IPS-15b (cell line): ENCODE results near the gene SLCO3A1.

Source experiments
- H3K27me3 ChIP-seq: one replicate; pipeline ENCODE4 v1.6.1; 2013; ENCODE audit warnings: low read length; ENCODE audit not compliant: control insufficient read depth, insufficient read depth
- H3K36me3 ChIP-seq: one replicate; pipeline ENCODE4 v1.6.1; 2013; ENCODE audit warnings: low read length; ENCODE audit not compliant: control insufficient read depth, insufficient read depth
- H3K4me1 ChIP-seq: one replicate; pipeline ENCODE4 v1.6.1; 2013; ENCODE audit warnings: mild to moderate bottlenecking, low read length; ENCODE audit not compliant: control insufficient read depth, insufficient read depth
- H3K4me3 ChIP-seq: one replicate; pipeline ENCODE4 v1.5.1; 2013; ENCODE audit warnings: low read depth, low read length
- H3K9ac ChIP-seq: one replicate; pipeline ENCODE4 v1.6.1; 2013; ENCODE audit warnings: low read depth, mild to moderate bottlenecking, low read length
- H3K9me3 ChIP-seq: one replicate; pipeline ENCODE4 v1.6.1; 2013; ENCODE audit warnings: mild to moderate bottlenecking, low read length; ENCODE audit not compliant: control insufficient read depth, insufficient read depth

Gene SLCO3A1

GRCh38 chr15:91853511-91853947 is at the start of gene SLCO3A1:
Gene SLCO3A1, plus strand, starts transcription at chr15:91853708.
- Histone ChIP-seq H3K27me3 (peaks cover 16% of the 10 kb centered on the region), H3K36me3 (no peaks in the 10 kb centered on the region), H3K4me3 (peak within 1 kb of the TSS; percentile 62), H3K9me3 (no peaks in the 10 kb centered on the region), H3K9ac (peak within 1 kb of the TSS; percentile 47), H3K4me1 (peaks cover 9% of the 10 kb centered on the region)

DNA sequence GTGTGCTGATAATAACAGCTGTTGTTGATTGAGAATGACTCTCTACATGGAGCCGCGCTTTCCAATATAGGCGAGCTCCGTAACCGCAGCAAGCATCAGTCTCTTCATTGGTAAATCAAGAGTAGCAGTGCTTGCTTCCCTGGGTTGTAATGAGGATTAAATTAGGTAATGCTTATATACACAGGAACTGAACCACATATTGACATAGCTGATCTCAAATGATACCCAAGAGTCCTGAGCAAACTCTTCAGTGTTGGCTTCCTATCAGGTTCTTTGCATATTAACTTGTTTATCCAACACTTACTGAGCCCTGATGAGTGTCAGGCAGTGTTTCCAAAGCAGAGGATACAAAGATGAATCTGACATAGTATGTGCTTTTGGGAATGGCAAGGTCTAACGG is 46.4 kb upstream of the SLCO3A1 start:
- Histone ChIP-seq H3K36me3 (no peaks in the 10 kb centered on the region), H3K9ac (no peak overlapping the region), H3K9me3 (no peaks in the 10 kb centered on the region), H3K4me3 (no peak overlapping the region), H3K4me1 (no peaks in the 10 kb centered on the region), H3K27me3 (no peaks in the 10 kb centered on the region)

DNA sequence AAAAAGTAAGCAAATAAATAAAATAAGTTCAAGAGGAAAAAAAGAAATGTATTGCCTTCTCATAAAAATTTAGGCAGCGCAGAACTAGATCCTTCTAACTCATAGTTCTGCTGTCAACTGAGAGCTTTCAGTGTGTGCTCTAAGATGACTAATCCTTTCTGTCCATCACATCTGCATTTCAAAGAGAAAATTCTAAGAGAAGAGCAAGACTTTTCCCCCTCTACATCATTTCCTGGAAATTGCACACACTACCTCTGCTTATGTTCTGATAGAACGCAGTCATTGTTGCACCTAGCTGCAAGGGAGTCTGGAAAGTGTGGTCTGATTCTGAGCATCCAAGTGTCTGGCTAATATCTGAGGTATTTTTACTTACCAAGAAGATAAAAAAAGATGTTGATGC is 39.6 kb upstream of the SLCO3A1 start:
- Histone ChIP-seq H3K4me1 (no peaks in the 10 kb centered on the region), H3K27me3 (no peaks in the 10 kb centered on the region), H3K9ac (no peak overlapping the region), H3K4me3 (no peak overlapping the region), H3K9me3 (no peaks in the 10 kb centered on the region), H3K36me3 (no peaks in the 10 kb centered on the region)

- no peaks in the 10 kb centered on the region for H3K9me3 ChIP-seq
- H3K9ac ChIP-seq, result no peak overlapping the region
- H3K36me3 ChIP-seq, result no peaks in the 10 kb centered on the region
- H3K27me3 ChIP-seq, result no peaks in the 10 kb centered on the region
- no peaks in the 10 kb centered on the region for H3K4me1 ChIP-seq
- no peak overlapping the region for H3K4me3 ChIP-seq
Measured at GRCh38 chr15:91816942-91817341, 36.6 kb upstream of the SLCO3A1 start.

GRCh38 chr15:91821458-91821857 is 32.0 kb upstream of the SLCO3A1 start:
- peaks cover 8% of the 10 kb centered on the region for H3K4me1 ChIP-seq
- H3K9me3 ChIP-seq, result no peaks in the 10 kb centered on the region
- H3K27me3 ChIP-seq, result no peaks in the 10 kb centered on the region
- no peaks in the 10 kb centered on the region for H3K36me3 ChIP-seq
- no peak overlapping the region for H3K9ac ChIP-seq
- no peak overlapping the region for H3K4me3 ChIP-seq

DNA sequence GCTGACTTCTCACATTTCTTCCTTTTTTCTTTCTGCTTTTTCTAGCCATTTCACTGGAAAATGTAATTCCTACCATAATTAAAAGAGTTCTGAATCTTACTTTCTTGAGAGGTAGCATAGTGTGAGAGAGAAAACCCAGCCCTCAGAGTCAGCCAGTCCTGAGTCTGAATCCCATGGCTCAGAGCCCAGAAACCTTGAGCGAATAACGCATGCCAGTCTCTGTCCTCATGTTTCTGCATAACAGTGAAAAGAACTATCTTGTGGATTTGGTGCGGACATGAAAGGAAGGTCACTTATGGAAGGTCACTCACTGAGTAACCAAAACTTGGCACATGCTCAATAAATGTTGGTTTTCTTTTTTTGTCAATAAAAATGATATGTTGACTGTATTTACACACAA is 29.3 kb upstream of the SLCO3A1 start:
- Histone ChIP-seq H3K4me3 (no peak overlapping the region), H3K36me3 (no peaks in the 10 kb centered on the region), H3K4me1 (peaks cover 8% of the 10 kb centered on the region), H3K27me3 (no peaks in the 10 kb centered on the region), H3K9ac (no peak overlapping the region), H3K9me3 (no peaks in the 10 kb centered on the region)

DNA sequence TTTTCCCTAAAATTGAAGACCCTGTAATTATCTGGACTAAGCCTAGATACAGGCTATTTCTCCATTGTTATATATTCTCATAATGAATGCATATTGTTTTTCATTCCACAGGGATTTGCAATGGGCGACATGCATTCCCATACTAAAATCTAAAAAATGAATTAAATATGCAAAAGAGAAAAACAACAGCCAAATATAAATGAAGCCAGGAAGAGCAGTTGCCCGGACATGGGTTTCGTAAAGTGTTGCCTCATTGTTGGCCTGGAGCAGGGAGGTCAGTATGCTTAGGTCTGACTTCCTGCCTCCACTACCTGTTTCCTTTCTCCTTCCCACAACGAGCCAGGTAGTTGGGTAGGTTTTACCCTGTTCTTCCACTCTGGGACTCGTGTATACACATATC is 27.1 kb upstream of the SLCO3A1 start:
- H3K9ac ChIP-seq, result no peak overlapping the region
- no peaks in the 10 kb centered on the region for H3K36me3 ChIP-seq
- no peaks in the 10 kb centered on the region for H3K27me3 ChIP-seq
- H3K9me3 ChIP-seq, result no peaks in the 10 kb centered on the region
- H3K4me3 ChIP-seq, result no peak overlapping the region
- peaks cover 8% of the 10 kb centered on the region for H3K4me1 ChIP-seq

GRCh38 chr15:91833056-91833455 is 20.5 kb upstream of the SLCO3A1 start:
- Histone ChIP-seq H3K4me1 (no peaks in the 10 kb centered on the region), H3K4me3 (no peak overlapping the region), H3K36me3 (no peaks in the 10 kb centered on the region), H3K27me3 (no peaks in the 10 kb centered on the region), H3K9ac (no peak overlapping the region), H3K9me3 (no peaks in the 10 kb centered on the region)

GRCh38 chr15:91839867-91840266 is 13.6 kb upstream of the SLCO3A1 start:
- Histone ChIP-seq H3K9ac (no peak overlapping the region), H3K4me3 (no peak overlapping the region), H3K9me3 (no peaks in the 10 kb centered on the region), H3K4me1 (no peaks in the 10 kb centered on the region), H3K36me3 (no peaks in the 10 kb centered on the region), H3K27me3 (no peaks in the 10 kb centered on the region)

- no peaks in the 10 kb centered on the region for H3K9me3 ChIP-seq
- H3K36me3 ChIP-seq, result no peaks in the 10 kb centered on the region
- H3K27me3 ChIP-seq, result no peaks in the 10 kb centered on the region
- H3K4me3 ChIP-seq, result no peak overlapping the region
- no peaks in the 10 kb centered on the region for H3K4me1 ChIP-seq
- no peak overlapping the region for H3K9ac ChIP-seq
Measured at GRCh38 chr15:91841861-91842260, 11.6 kb upstream of the SLCO3A1 start.

GRCh38 chr15:91844341-91844740 is 9.2 kb upstream of the SLCO3A1 start:
- H3K36me3 ChIP-seq, result no peaks in the 10 kb centered on the region
- H3K9me3 ChIP-seq, result no peaks in the 10 kb centered on the region
- H3K4me1 ChIP-seq, result no peaks in the 10 kb centered on the region
- H3K4me3 ChIP-seq, result no peak overlapping the region
- H3K27me3 ChIP-seq, result no peaks in the 10 kb centered on the region
- H3K9ac ChIP-seq, result no peak overlapping the region

DNA sequence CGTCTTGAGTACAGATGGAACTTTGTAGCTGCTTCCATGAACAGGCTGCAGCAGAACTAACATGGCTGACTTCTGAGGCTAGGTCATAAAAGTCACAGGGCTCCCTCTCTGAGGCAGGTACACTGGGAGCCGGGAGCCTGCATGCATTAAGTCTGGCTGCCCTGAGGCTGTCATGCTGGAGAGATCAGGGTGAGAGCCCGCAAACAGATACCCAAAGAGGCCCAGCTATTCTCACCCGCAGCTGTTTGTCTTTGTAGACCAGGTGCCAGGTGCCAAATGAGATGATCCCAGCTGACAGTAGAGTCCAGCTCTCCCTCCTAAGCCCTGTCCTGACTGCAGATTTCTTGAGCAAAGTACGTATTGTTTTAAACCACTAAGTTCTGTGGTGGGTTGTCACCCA is 8.6 kb upstream of the SLCO3A1 start:
- no peaks in the 10 kb centered on the region for H3K9me3 ChIP-seq
- no peak overlapping the region for H3K9ac ChIP-seq
- H3K36me3 ChIP-seq, result no peaks in the 10 kb centered on the region
- no peaks in the 10 kb centered on the region for H3K27me3 ChIP-seq
- H3K4me3 ChIP-seq, result no peak overlapping the region
- no peaks in the 10 kb centered on the region for H3K4me1 ChIP-seq

- no peaks in the 10 kb centered on the region for H3K4me1 ChIP-seq
- H3K36me3 ChIP-seq, result no peaks in the 10 kb centered on the region
- H3K4me3 ChIP-seq, result no peak overlapping the region
- no peak overlapping the region for H3K9ac ChIP-seq
- H3K9me3 ChIP-seq, result no peaks in the 10 kb centered on the region
- no peaks in the 10 kb centered on the region for H3K27me3 ChIP-seq
Measured at GRCh38 chr15:91845720-91846119, 7.8 kb upstream of the SLCO3A1 start.
